H1 (cell line): ENCODE data around the gene GNL3L. TPM values are rescaled to one million over a fixed set of nuclear protein-coding genes. Genes with fewer than 3 reads are reported as not detected.

ENCODE experiments used
- polyA plus RNA-seq, 7 experiments: library from polyadenylated mRNA; depleted of rRNA in 3 of 7; stranded (reverse) in 5 of 7; unstranded in 2 of 7; fragments of >200 nt in 5 of 7; fragments of 200-250 nt in 2 of 7; gene quantifications; 1 replicate in 5 of 7; 2 replicates in 1 of 7; 4 replicates in 1 of 7; pipeline versions ENCODE4 v1.2.1 to v1.2.3, GENCODE V29; 2011 to 2013; ENCODE audit warnings: missing spikeins in 2 of 7, mixed read lengths in 2 of 7
- total RNA-seq: library from RNA; stranded (reverse); fragmentation: NEBNext Ultra II Directional; extraction: Animal tissue kit (Norgen Biotek cat#: 25700); gene quantifications from 2 replicates; pipeline ENCODE4 v1.2.1, GENCODE V29; 2021

GNL3L gene
- total and polyA plus RNA-seq, 2 of the 8 experiments (the other 6 are each of a cell fraction or from before 2014, with no cell fraction given): 19.1 to 71.2 TPM

Other genes starting within 250 kb of the GNL3L start
- 37.1 and 37.5 TPM in 2 replicates for gene WNK3, start 172.2 kb upstream of the GNL3L start, total RNA-seq
- gene WNK3, start 172.2 kb upstream of the GNL3L start, polyA plus RNA-seq (2011; rRNA removed): 3.7 and 5.5 TPM in 2 replicates
- gene TSR2, start 89.8 kb upstream of the GNL3L start, total RNA-seq: 44.2 and 49.4 TPM in 2 replicates
- 15.1 and 18.0 TPM in 2 replicates for gene TSR2, start 89.8 kb upstream of the GNL3L start, polyA plus RNA-seq (2011; rRNA removed)
- 33.8 and 34.9 TPM in 2 replicates for gene FGD1, start 34.0 kb upstream of the GNL3L start, total RNA-seq
- gene FGD1, start 34.0 kb upstream of the GNL3L start, polyA plus RNA-seq (2011; rRNA removed): 6.8 and 10.4 TPM in 2 replicates